ENCODE results near the gene ATG16L1. TPM values are rescaled to one million over a fixed set of nuclear protein-coding genes. Genes with fewer than 3 reads are reported as not detected.

ATG16L1 gene
- total and polyA plus RNA-seq, 10 of the 15 experiments (the other 5 are each of a cell fraction or from before 2014, with no cell fraction given), result 5.2 to 26.6 (median 15.6) TPM

DNA sequence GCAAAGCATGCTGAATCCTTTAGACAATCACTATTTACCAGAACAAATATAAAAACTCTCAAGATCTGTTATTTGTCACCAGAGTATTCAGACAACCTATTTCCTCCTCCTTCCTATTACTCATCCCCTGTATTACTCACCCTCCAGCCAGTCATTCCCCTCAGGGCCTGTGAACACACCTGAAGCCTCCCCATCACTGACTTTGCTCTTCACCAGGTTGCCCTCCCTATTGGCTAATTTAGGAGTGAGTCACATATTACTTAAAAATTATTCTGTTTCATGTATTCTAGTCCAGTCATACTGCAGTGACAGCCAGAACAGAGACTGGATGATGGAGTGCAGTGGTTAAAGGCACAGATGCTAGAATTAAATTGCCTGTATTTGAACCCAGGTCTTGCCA is 3.7 kb upstream of the ATG16L1 start:
- Histone ChIP-seq H3K9me3 (replicated peaks; ENCODE audit: control insufficient read depth, insufficient read depth, low read length) (no peaks in the 10 kb centered on the region), H3K9ac (ENCODE audit: control insufficient read depth, insufficient read depth, low read length) (no peak overlapping the region), H3K27me3 (replicated peaks in 1 of 2; ENCODE audit: control insufficient read depth in 2 of 2, insufficient read depth in 2 of 2, low read length in 1 of 2) (no peaks in the 10 kb centered on the region), H3K27ac (ENCODE audit: control insufficient read depth, insufficient read depth) (no peak overlapping the region), H3K4me1 (ENCODE audit: control insufficient read depth, insufficient read depth, low read length) (peaks cover 4% of the 10 kb centered on the region; the same call in 1 of the 2 replicates), H3K4me3 (no peak overlapping the region), H2AFZ (ENCODE audit: control insufficient read depth, low read depth, low read length) (no peak overlapping the region; the same call in 1 of the 2 replicates), H3K79me2 (ENCODE audit: control insufficient read depth, insufficient read depth, low read length) (peaks cover 13% of the 10 kb centered on the region), H3K4me2 (ENCODE audit: control insufficient read depth, insufficient read depth) (no peak overlapping the region), H4K20me1 (ENCODE audit: control insufficient read depth, insufficient read depth) (no peaks in the 10 kb centered on the region), H3K36me3 (ENCODE audit: control insufficient read depth in 2 of 2, insufficient read depth in 2 of 2, low read length in 1 of 2) (no peaks in the 10 kb centered on the region)
- CTCF ChIA-PET, result interaction anchor here (4.6 kb wide), 1 partner anchor 195 kb away, joined by 36 read pairs; no protein-coding TSS in a partner anchor
- in situ Hi-C loops (cut with MboI) (no loop called here), intact Hi-C loops (cut with micrococcal nuclease; ENCODE audit: unreplicated experiment) (no loop called here)
- POLR2A ChIA-PET, result no interaction called here
- SMC1A ChIA-PET (ENCODE audit: uncharacterized antibody, unreplicated experiment), result interaction anchor here (0.8 to 1.4 kb wide), 2 partner anchors 21 to 406 kb away, joined by 3 read pairs; no protein-coding TSS in a partner anchor
- RAD21 ChIA-PET (ENCODE audit: unreplicated experiment), result no interaction called here
- TF ChIP-seq JUNB (IDR thresholded peaks at IDR 0.05) (peak; percentile 32), GABPA (IDR thresholded peaks at IDR 0.05; ENCODE audit: low read depth) (0 out of 2 replicates have a peak, but pooled peaks have one; percentile 3), ETV6 (conservative IDR thresholded peaks at IDR 0.05 in 1 of 2, IDR thresholded peaks at IDR 0.05 in 1 of 2; ENCODE audit: borderline replicate concordance in 1 of 2, low read depth in 1 of 2) (peak in 1 of 2 experiments; percentile 58; a peak in 1 of 4 replicates)
- TF ChIP-seq, protein P1, sequence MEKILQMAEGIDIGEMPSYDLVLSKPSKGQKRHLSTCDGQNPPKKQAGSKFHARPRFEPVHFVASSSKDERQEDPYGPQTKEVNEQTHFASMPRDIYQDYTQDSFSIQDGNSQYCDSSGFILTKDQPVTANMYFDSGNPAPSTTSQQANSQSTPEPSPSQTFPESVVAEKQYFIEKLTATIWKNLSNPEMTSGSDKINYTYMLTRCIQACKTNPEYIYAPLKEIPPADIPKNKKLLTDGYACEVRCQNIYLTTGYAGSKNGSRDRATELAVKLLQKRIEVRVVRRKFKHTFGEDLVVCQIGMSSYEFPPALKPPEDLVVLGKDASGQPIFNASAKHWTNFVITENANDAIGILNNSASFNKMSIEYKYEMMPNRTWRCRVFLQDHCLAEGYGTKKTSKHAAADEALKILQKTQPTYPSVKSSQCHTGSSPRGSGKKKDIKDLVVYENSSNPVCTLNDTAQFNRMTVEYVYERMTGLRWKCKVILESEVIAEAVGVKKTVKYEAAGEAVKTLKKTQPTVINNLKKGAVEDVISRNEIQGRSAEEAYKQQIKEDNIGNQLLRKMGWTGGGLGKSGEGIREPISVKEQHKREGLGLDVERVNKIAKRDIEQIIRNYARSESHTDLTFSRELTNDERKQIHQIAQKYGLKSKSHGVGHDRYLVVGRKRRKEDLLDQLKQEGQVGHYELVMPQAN (conservative IDR thresholded peaks at IDR 0.05), result no peak
- DNase-seq (ENCODE audit: low read depth, low spot score) (no peak), FAIRE-seq (no peak), ATAC-seq (no peak)
- no TSS peak for BruUV-seq (replicated peaks)

DNA sequence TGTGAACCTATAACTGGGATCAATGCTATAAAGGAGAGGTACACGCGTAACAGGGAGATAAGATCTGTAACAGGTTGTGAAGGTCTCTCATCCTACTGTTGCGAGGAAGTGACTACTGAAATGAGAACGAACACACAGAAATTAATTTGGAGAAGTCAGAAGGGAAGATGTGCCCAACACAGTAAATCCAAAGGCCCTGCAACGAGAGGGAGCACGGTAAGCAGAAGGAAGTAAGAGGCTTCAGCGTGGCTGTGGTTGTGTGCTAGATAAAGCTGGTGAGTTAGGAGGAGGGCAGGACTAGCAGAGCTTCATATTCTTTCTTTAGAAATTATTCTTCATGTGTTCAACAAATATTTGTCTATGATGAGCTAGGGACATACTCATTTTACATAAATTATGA is 2.5 kb upstream of the ATG16L1 start:
- ChIA-PET POLR2A (interaction anchor here (1.1 to 2.9 kb wide), 2 partner anchors 149 to 188 kb away, joined by 3 to 12 read pairs; no protein-coding TSS in a partner anchor), RAD21 (ENCODE audit: unreplicated experiment) (interaction anchor here (4.0 kb wide), 1 partner anchor 26 kb away, joined by 34 read pairs; no protein-coding TSS in a partner anchor)
- FAIRE-seq, result no peak

More for the DNA sequence above, 2.5 kb upstream of the ATG16L1 start:
- Histone ChIP-seq H3K4me1 (ENCODE audit: control insufficient read depth, insufficient read depth, low read length) (peaks cover 4% of the 10 kb centered on the region; the same call in 1 of the 2 replicates), H3K9ac (ENCODE audit: control insufficient read depth, insufficient read depth, low read length) (no peak overlapping the region), H3K27ac (ENCODE audit: control insufficient read depth, insufficient read depth) (no peak overlapping the region), H3K4me2 (ENCODE audit: control insufficient read depth, insufficient read depth) (no peak overlapping the region), H4K20me1 (ENCODE audit: control insufficient read depth, insufficient read depth) (no peaks in the 10 kb centered on the region), H2AFZ (ENCODE audit: control insufficient read depth, low read depth, low read length) (no peak overlapping the region; the same call in 1 of the 2 replicates), H3K9me3 (replicated peaks; ENCODE audit: control insufficient read depth, insufficient read depth, low read length) (no peaks in the 10 kb centered on the region), H3K79me2 (ENCODE audit: control insufficient read depth, insufficient read depth, low read length) (peaks cover 25% of the 10 kb centered on the region), H3K27me3 (replicated peaks in 1 of 2; ENCODE audit: control insufficient read depth in 2 of 2, insufficient read depth in 2 of 2, low read length in 1 of 2) (no peaks in the 10 kb centered on the region), H3K36me3 (ENCODE audit: control insufficient read depth in 2 of 2, insufficient read depth in 2 of 2, low read length in 1 of 2) (no peaks in the 10 kb centered on the region), H3K4me3 (no peak overlapping the region)
- SMC1A ChIA-PET (ENCODE audit: uncharacterized antibody, unreplicated experiment), result interaction anchor here (2.8 to 3.4 kb wide), 4 partner anchors 25 to 220 kb away, joined by 11 to 29 read pairs (median 20); partner anchors contain the start of gene INPP5D
- no peak for DNase-seq (ENCODE audit: low read depth, low spot score)
- no TSS peak for BruUV-seq (replicated peaks)
- no peak for TF ChIP-seq TAF1 (IDR thresholded peaks at IDR 0.05; ENCODE audit: borderline replicate concordance, low read depth, low read length)
- 71% methylated on average over 7 of the region's 7 CpGs for WGBS (ENCODE audit: insufficient coverage, insufficient replicate concordance, low lambda C conversion rate, missing lambda C conversion rate)
- in situ Hi-C loops (cut with MboI), result no loop called here
- ATAC-seq, result no peak
- intact Hi-C loops (cut with micrococcal nuclease; ENCODE audit: unreplicated experiment), result no loop called here
- CTCF ChIA-PET, result interaction anchor here (0.9 to 4.6 kb wide), 7 partner anchors 21 to 486 kb away, joined by 3 to 36 read pairs (median 3); partner anchors contain the start of gene INPP5D
